ENCODE measurements around the gene KIF9.
"Not testable (repeated sequence)": the region's sequence is repeated elsewhere in the genome, so short reads cannot be mapped to it uniquely, and the experiment has no call there.

The KIF9 gene

GRCh38 chr3:47283193-47283537, 566 bp upstream of the KIF9 start:
- DNase-seq (no peak), ATAC-seq (replicated peaks) (peak; percentile 14 to 21)
- Mint-ChIP-seq H3K9me3 (no peaks in the 10 kb centered on the region), H3K4me3 (peak overlapping the region; percentile 90 to 99), H3K27ac (peak overlapping the region; percentile 100), H3K27me3 (no peaks in the 10 kb centered on the region), H3K36me3 (peaks cover 13 to 42% of the 10 kb centered on the region in 2 donors), H3K4me1 (peaks cover 27 to 53% of the 10 kb centered on the region in 2 donors)

GRCh38 chr3:47280519-47280918, 2.1 kb downstream of the KIF9 start:
- ATAC-seq (replicated peaks) (no peak), DNase-seq (no peak)
- Mint-ChIP-seq H3K9me3 (no peaks in the 10 kb centered on the region), H3K4me1 (peaks cover 18 to 34% of the 10 kb centered on the region in 2 donors), H3K27ac (no peak overlapping the region), H3K36me3 (peaks cover 8 to 32% of the 10 kb centered on the region in 2 donors), H3K4me3 (no peak overlapping the region), H3K27me3 (no peaks in the 10 kb centered on the region)

- Mint-ChIP-seq H3K27ac (no peak overlapping the region), H3K4me1 (peaks cover 6 to 12% of the 10 kb centered on the region in 2 donors), H3K36me3 (peaks cover 5 to 17% of the 10 kb centered on the region in 2 donors), H3K27me3 (no peaks in the 10 kb centered on the region), H3K4me3 (no peak overlapping the region), H3K9me3 (no peaks in the 10 kb centered on the region)
- DNase-seq (no peak), ATAC-seq (replicated peaks) (no peak)
Observed at GRCh38 chr3:47276558-47276957, 6.0 kb downstream of the KIF9 start.

- no peak for ATAC-seq (replicated peaks)
- no peaks in the 10 kb centered on the region for H3K27me3 Mint-ChIP-seq
- DNase-seq, result no peak
- H3K4me3 Mint-ChIP-seq, result no peak overlapping the region
- H3K4me1 Mint-ChIP-seq, result no peaks in the 10 kb centered on the region
- H3K36me3 Mint-ChIP-seq, result peaks cover 5 to 18% of the 10 kb centered on the region in 2 donors
- H3K27ac Mint-ChIP-seq, result no peak overlapping the region
- no peaks in the 10 kb centered on the region for H3K9me3 Mint-ChIP-seq
Observed at GRCh38 chr3:47274652-47275051, 7.9 kb downstream of the KIF9 start.

GRCh38 chr3:47273564-47273963, 9.0 kb downstream of the KIF9 start:
- no peak for DNase-seq
- H3K36me3 Mint-ChIP-seq, result peaks cover 5 to 18% of the 10 kb centered on the region in 2 donors
- no peaks in the 10 kb centered on the region for H3K9me3 Mint-ChIP-seq
- H3K4me1 Mint-ChIP-seq, result no peaks in the 10 kb centered on the region
- H3K27me3 Mint-ChIP-seq, result no peaks in the 10 kb centered on the region
- ATAC-seq (replicated peaks), result no peak
- no peak overlapping the region for H3K27ac Mint-ChIP-seq
- no peak overlapping the region for H3K4me3 Mint-ChIP-seq

- H3K27me3 Mint-ChIP-seq, result no peaks in the 10 kb centered on the region
- DNase-seq (no peak), ATAC-seq (replicated peaks) (no peak)
- H3K36me3 Mint-ChIP-seq, result peaks cover 5 to 13% of the 10 kb centered on the region in 2 donors
- no peaks in the 10 kb centered on the region for H3K9me3 Mint-ChIP-seq
- no peak overlapping the region for H3K4me3 Mint-ChIP-seq
- H3K4me1 Mint-ChIP-seq, result peaks cover 12 to 18% of the 10 kb centered on the region in 2 donors
- no peak overlapping the region for H3K27ac Mint-ChIP-seq
Observed at GRCh38 chr3:47270526-47270925, 12.1 kb downstream of the KIF9 start.

GRCh38 chr3:47267490-47267824, 15.1 kb downstream of the KIF9 start:
- Mint-ChIP-seq H3K27me3 (no peaks in the 10 kb centered on the region), H3K9me3 (no peaks in the 10 kb centered on the region), H3K4me3 (no peak overlapping the region), H3K36me3 (peaks cover 0 to 6% of the 10 kb centered on the region in 2 donors), H3K4me1 (peaks cover 16 to 26% of the 10 kb centered on the region in 2 donors), H3K27ac (no peak overlapping the region)
- no peak for ATAC-seq (replicated peaks)
- no peak for DNase-seq

- peaks cover 16 to 26% of the 10 kb centered on the region in 2 donors for H3K4me1 Mint-ChIP-seq
- peak; percentile 88 to 91 for ATAC-seq (replicated peaks)
- peaks cover 0 to 6% of the 10 kb centered on the region in 2 donors for H3K36me3 Mint-ChIP-seq
- peak; percentile 58 for DNase-seq
- no peak overlapping the region for H3K4me3 Mint-ChIP-seq
- peak overlapping the region; percentile 56 for H3K27ac Mint-ChIP-seq
- H3K9me3 Mint-ChIP-seq, result no peaks in the 10 kb centered on the region
- no peaks in the 10 kb centered on the region for H3K27me3 Mint-ChIP-seq
Observed at GRCh38 chr3:47266709-47267489, 15.7 kb downstream of the KIF9 start.

- H3K27me3 Mint-ChIP-seq, result no peaks in the 10 kb centered on the region
- DNase-seq, result no peak
- no peaks in the 10 kb centered on the region for H3K9me3 Mint-ChIP-seq
- H3K36me3 Mint-ChIP-seq, result no peaks in the 10 kb centered on the region
- no peak overlapping the region for H3K4me3 Mint-ChIP-seq
- peaks cover 16 to 26% of the 10 kb centered on the region in 2 donors for H3K4me1 Mint-ChIP-seq
- peak in 1 of 2 donors; percentile 15 for ATAC-seq (replicated peaks)
- no peak overlapping the region for H3K27ac Mint-ChIP-seq
Observed at GRCh38 chr3:47265725-47266428, 16.7 kb downstream of the KIF9 start.

- ATAC-seq (replicated peaks), result peak; percentile 57 to 65
- Mint-ChIP-seq H3K27ac (peak overlapping the region; percentile 71), H3K4me1 (peaks cover 16 to 26% of the 10 kb centered on the region in 2 donors), H3K4me3 (no peak overlapping the region), H3K9me3 (no peaks in the 10 kb centered on the region), H3K36me3 (no peaks in the 10 kb centered on the region), H3K27me3 (no peaks in the 10 kb centered on the region)
- DNase-seq, result no peak
Observed at GRCh38 chr3:47265008-47265407, 17.6 kb downstream of the KIF9 start.

- no peaks in the 10 kb centered on the region for H3K9me3 Mint-ChIP-seq
- H3K4me3 Mint-ChIP-seq, result no peak overlapping the region
- ATAC-seq (replicated peaks) (no peak), DNase-seq (no peak)
- H3K4me1 Mint-ChIP-seq, result peaks cover 9 to 14% of the 10 kb centered on the region in 2 donors
- no peaks in the 10 kb centered on the region for H3K36me3 Mint-ChIP-seq
- no peak overlapping the region for H3K27ac Mint-ChIP-seq
- H3K27me3 Mint-ChIP-seq, result no peaks in the 10 kb centered on the region
Observed at GRCh38 chr3:47261301-47261700, 21.3 kb downstream of the KIF9 start.

GRCh38 chr3:47260605-47261004, 22.0 kb downstream of the KIF9 start:
- no peak overlapping the region for H3K27ac Mint-ChIP-seq
- no peaks in the 10 kb centered on the region for H3K27me3 Mint-ChIP-seq
- DNase-seq, result no peak
- no peaks in the 10 kb centered on the region for H3K36me3 Mint-ChIP-seq
- no peaks in the 10 kb centered on the region for H3K9me3 Mint-ChIP-seq
- H3K4me3 Mint-ChIP-seq, result no peak overlapping the region
- peaks cover 5 to 9% of the 10 kb centered on the region in 2 donors for H3K4me1 Mint-ChIP-seq
- no peak for ATAC-seq (replicated peaks)

- Mint-ChIP-seq H3K4me3 (no peak overlapping the region), H3K9me3 (no peaks in the 10 kb centered on the region), H3K36me3 (no peaks in the 10 kb centered on the region), H3K27ac (no peak overlapping the region), H3K27me3 (no peaks in the 10 kb centered on the region), H3K4me1 (no peaks in the 10 kb centered on the region)
- DNase-seq (no peak), ATAC-seq (replicated peaks) (no peak)
Observed at GRCh38 chr3:47259114-47259513, 23.5 kb downstream of the KIF9 start.

- not testable (repeated sequence) for DNase-seq; H3K27me3 Mint-ChIP-seq; H3K36me3 Mint-ChIP-seq; H3K4me3 Mint-ChIP-seq; H3K9me3 Mint-ChIP-seq; ATAC-seq (replicated peaks); H3K4me1 Mint-ChIP-seq; H3K27ac Mint-ChIP-seq
Observed at GRCh38 chr3:47256331-47256730, 26.3 kb downstream of the KIF9 start.

GRCh38 chr3:47251689-47252088, 30.9 kb downstream of the KIF9 start:
- H3K27ac Mint-ChIP-seq, result no peak overlapping the region
- ATAC-seq (replicated peaks) (no peak), DNase-seq (no peak)
- H3K4me3 Mint-ChIP-seq, result no peak overlapping the region
- H3K36me3 Mint-ChIP-seq, result no peaks in the 10 kb centered on the region
- H3K4me1 Mint-ChIP-seq, result no peaks in the 10 kb centered on the region
- H3K27me3 Mint-ChIP-seq, result no peaks in the 10 kb centered on the region
- no peaks in the 10 kb centered on the region for H3K9me3 Mint-ChIP-seq
